HEK293 (cell line): ENCODE results near the gene UBXN11.
"Not testable (repeated sequence)": the region's sequence is repeated elsewhere in the genome, so short reads cannot be mapped to it uniquely, and the experiment has no call there.

Experiments
- CTCF ChIA-PET: fragments of 350-600 bp; formaldehyde crosslinking; extraction: SDS; loops from one replicate; lab custom pipeline; 2021; ENCODE audit warnings: antibody characterized with exemption; lab: Yijun Ruan, JAX
- POLR2A ChIA-PET: fragments of 300-600 bp; formaldehyde crosslinking; extraction: SDS; loops from one replicate; lab custom pipeline; 2020; ENCODE audit warnings: antibody characterized with exemption, inconsistent platforms; lab: Yijun Ruan, JAX
- H3K27ac ChIP-seq: fragments of 200-500 bp; sonication (Bioruptor generic); 2 replicates; pipeline ENCODE4 v1.5.1; 2014; ENCODE audit warnings: low read depth, low read length, control low read depth, inconsistent platforms; ENCODE audit errors: extremely low read depth
- H3K36me3 ChIP-seq, 2 experiments: fragments of 200-500 bp in 1 of 2; sonication (Bioruptor generic) in 1 of 2; 1 replicate in 1 of 2; 2 replicates in 1 of 2; pipeline ENCODE4 v1.5.1; 2014 to 2017; ENCODE audit warnings: inconsistent platforms in 2 of 2, low read length in 2 of 2; ENCODE audit not compliant: control insufficient read depth in 2 of 2, insufficient read depth in 1 of 2
- H3K4me1 ChIP-seq: fragments of 200-500 bp; sonication (Bioruptor generic); 2 replicates; pipeline ENCODE4 v1.5.1; 2014; ENCODE audit warnings: mild to moderate bottlenecking, low read length, inconsistent platforms; ENCODE audit not compliant: control insufficient read depth, insufficient read depth
- H3K4me3 ChIP-seq: 2 replicates; pipeline ENCODE4 v1.5.1; 2011; ENCODE audit warnings: low read depth, mild to moderate bottlenecking, control low read depth, low read length, moderate library complexity
- H3K9me3 ChIP-seq: fragments of 200-500 bp; sonication (Bioruptor generic); 2 replicates; pipeline ENCODE4 v1.5.1; 2014; ENCODE audit warnings: low read depth, low read length, inconsistent platforms; ENCODE audit not compliant: control insufficient read depth, insufficient read depth
- PRDM1 ChIP-seq: fragments of 450-650 bp; formaldehyde crosslinking; IDR thresholded peaks from 2 replicates; pipeline ENCODE4; 2016; ENCODE audit warnings: missing biosample characterization, missing genetic modification characterization
- SCRT2 ChIP-seq: fragments of 450-650 bp; formaldehyde crosslinking; IDR thresholded peaks from 2 replicates; pipeline ENCODE4 v1.5.1; 2016; ENCODE audit warnings: missing biosample characterization, missing genetic modification characterization
- WT1 ChIP-seq: fragments of 450-650 bp; formaldehyde crosslinking; IDR thresholded peaks from 2 replicates; pipeline ENCODE4 v1.5.1; 2016; ENCODE audit warnings: missing biosample characterization, missing genetic modification characterization
- ZBTB48 ChIP-seq: fragments of 450-650 bp; formaldehyde crosslinking; IDR thresholded peaks from 2 replicates; pipeline ENCODE4 v1.5.1; 2016; ENCODE audit warnings: missing biosample characterization, missing genetic modification characterization
- ZFP69B ChIP-seq: fragments of 450-650 bp; formaldehyde crosslinking; IDR thresholded peaks from 2 replicates; pipeline ENCODE4 v1.5.1; 2016; ENCODE audit warnings: missing biosample characterization, missing genetic modification characterization
- ZNF335 ChIP-seq: fragments of 450-650 bp; formaldehyde crosslinking; conservative IDR thresholded peaks from 2 replicates; pipeline ENCODE4 v1.5.1; 2016; ENCODE audit warnings: missing biosample characterization, missing genetic modification characterization
- ZNF416 ChIP-seq: fragments of 450-650 bp; formaldehyde crosslinking; IDR thresholded peaks from 2 replicates; pipeline ENCODE4 v1.5.1; 2016; ENCODE audit warnings: missing biosample characterization, missing genetic modification characterization
- ZNF529 ChIP-seq: fragments of 450-650 bp; formaldehyde crosslinking; IDR thresholded peaks from 2 replicates; pipeline ENCODE4 v1.5.1; 2017; ENCODE audit warnings: missing genetic modification characterization, missing biosample characterization; ENCODE audit not compliant: insufficient replicate concordance
- ZNF549 ChIP-seq: fragments of 450-650 bp; IDR thresholded peaks from 2 replicates; pipeline ENCODE4 v1.5.1; 2018; ENCODE audit warnings: missing biosample characterization, missing genetic modification characterization, mild to moderate bottlenecking, inconsistent platforms, moderate library complexity
- ZNF600 ChIP-seq: fragments of 450-650 bp; formaldehyde crosslinking; IDR thresholded peaks from 2 replicates; pipeline ENCODE4 v1.5.1; 2016; ENCODE audit warnings: missing biosample characterization, missing genetic modification characterization
- ZNF629 ChIP-seq: fragments of 450-650 bp; formaldehyde crosslinking; IDR thresholded peaks from 2 replicates; pipeline ENCODE4 v1.5.1; 2017; ENCODE audit warnings: missing biosample characterization, missing genetic modification characterization
- ZNF660 ChIP-seq: fragments of 450-650 bp; IDR thresholded peaks from 2 replicates; pipeline ENCODE4 v1.5.1; 2018; ENCODE audit warnings: missing biosample characterization, mild to moderate bottlenecking, missing genetic modification characterization
- TF ChIP-seq, protein P1 (sequence below): fragments of 450-650 bp; formaldehyde crosslinking; IDR thresholded peaks from 2 replicates; pipeline ENCODE4 v1.5.1; 2016; ENCODE audit warnings: missing biosample characterization, missing genetic modification characterization
- TF ChIP-seq, protein P2 (sequence below): fragments of 450-650 bp; formaldehyde crosslinking; IDR thresholded peaks from 2 replicates; pipeline ENCODE4 v1.5.1; 2016; ENCODE audit warnings: missing biosample characterization, missing genetic modification characterization
- TF ChIP-seq, protein P3 (sequence below): fragments of 450-650 bp; formaldehyde crosslinking; conservative IDR thresholded peaks from 2 replicates; pipeline ENCODE4 v1.5.1; 2016; ENCODE audit warnings: low read depth, missing biosample characterization, missing genetic modification characterization

Gene UBXN11

DNA sequence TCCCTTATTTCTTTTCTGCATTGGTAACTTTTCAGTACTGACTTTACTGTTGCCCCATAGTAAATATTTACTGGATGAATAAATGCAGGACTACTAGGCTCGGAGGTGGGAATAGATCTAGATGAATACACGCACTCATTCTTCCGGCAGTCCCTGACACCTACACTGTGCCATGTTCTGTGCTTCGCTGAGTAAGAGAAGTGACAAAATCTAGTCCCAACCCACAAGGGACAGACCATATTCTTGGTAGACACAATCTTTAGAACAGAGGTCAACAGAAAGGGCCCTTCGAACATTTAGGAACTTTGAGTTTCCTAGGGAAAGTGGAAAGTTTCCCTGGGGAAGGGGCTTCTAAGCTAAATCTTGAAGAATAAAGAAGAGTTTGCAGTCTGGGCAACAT is 8.1 kb upstream of the UBXN11 start (continued):
- TF ChIP-seq, protein P1, sequence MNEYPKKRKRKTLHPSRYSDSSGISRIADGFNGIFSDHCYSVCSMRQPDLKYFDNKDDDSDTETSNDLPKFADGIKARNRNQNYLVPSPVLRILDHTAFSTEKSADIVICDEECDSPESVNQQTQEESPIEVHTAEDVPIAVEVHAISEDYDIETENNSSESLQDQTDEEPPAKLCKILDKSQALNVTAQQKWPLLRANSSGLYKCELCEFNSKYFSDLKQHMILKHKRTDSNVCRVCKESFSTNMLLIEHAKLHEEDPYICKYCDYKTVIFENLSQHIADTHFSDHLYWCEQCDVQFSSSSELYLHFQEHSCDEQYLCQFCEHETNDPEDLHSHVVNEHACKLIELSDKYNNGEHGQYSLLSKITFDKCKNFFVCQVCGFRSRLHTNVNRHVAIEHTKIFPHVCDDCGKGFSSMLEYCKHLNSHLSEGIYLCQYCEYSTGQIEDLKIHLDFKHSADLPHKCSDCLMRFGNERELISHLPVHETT: no peak
- no peak for TF ChIP-seq ZNF529 (tag by site-specific recombination)
- TF ChIP-seq ZNF549 (tag by site-specific recombination): no peak
- TF ChIP-seq WT1 (tag by site-specific recombination): no peak
- TF ChIP-seq PRDM1 (tag by site-specific recombination): no peak

DNA sequence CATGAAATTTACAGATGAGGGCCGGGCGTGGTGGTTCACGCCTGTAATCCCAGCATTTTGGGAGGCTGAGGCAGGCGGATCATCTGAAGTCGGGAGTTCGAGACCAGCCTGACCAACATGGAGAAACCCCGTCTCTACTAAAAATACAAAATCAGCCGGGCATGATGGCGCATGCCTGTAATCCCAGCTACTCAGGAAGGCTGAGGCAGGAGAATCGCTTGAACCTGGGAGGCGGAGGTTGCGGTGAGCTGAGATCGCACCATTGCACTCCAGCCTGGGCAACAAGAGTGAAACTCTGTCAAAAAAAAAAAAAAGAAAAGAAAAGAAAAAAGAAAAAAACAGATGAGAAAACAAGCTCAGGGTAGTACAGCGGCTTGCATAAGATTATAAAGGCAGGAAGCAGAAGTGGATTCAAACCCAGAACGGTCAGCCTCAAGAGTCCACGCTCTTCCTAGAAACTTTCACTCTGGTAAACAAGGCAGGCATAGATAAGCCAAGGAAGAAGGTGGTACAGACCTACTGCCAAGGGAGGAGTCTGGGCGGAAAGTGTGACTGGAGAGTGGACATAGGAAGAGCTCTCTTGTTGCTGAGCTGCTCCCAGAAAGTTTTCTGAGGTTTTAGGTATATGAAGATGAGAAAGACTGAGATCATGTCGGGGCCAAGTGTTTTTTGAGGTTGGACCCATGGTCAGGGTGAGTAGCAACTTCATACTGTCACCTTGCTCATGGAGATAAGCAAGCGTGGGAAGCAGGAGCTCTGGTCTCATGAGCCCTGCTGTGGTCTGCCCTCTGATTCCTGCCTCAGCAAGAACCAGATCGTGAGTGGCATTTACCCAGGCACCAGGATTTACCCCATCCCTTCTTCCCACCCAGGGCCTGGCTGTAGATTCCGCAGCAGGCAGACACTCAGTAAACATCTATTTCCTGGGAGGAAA is 1.8 kb upstream of the UBXN11 start:
- H3K4me1 ChIP-seq, H3K27ac ChIP-seq, H3K4me3 ChIP-seq, H3K36me3 ChIP-seq, H3K9me3 ChIP-seq: not testable (repeated sequence)
- ChIA-PET CTCF (interaction anchor here (0.6 to 6.7 kb wide), 11 partner anchors 12 to 557 kb away, joined by 3 to 39 read pairs (median 4); partner anchors contain the start of gene PAQR7), POLR2A (interaction anchor here (0.9 to 1.4 kb wide), 2 partner anchors 14 to 164 kb away, joined by 3 read pairs; partner anchors contain the start of gene HMGN2)
- 0 out of 2 replicates have a peak, but pooled peaks have one; percentile 13 for TF ChIP-seq ZNF600
- TF ChIP-seq, protein P2, sequence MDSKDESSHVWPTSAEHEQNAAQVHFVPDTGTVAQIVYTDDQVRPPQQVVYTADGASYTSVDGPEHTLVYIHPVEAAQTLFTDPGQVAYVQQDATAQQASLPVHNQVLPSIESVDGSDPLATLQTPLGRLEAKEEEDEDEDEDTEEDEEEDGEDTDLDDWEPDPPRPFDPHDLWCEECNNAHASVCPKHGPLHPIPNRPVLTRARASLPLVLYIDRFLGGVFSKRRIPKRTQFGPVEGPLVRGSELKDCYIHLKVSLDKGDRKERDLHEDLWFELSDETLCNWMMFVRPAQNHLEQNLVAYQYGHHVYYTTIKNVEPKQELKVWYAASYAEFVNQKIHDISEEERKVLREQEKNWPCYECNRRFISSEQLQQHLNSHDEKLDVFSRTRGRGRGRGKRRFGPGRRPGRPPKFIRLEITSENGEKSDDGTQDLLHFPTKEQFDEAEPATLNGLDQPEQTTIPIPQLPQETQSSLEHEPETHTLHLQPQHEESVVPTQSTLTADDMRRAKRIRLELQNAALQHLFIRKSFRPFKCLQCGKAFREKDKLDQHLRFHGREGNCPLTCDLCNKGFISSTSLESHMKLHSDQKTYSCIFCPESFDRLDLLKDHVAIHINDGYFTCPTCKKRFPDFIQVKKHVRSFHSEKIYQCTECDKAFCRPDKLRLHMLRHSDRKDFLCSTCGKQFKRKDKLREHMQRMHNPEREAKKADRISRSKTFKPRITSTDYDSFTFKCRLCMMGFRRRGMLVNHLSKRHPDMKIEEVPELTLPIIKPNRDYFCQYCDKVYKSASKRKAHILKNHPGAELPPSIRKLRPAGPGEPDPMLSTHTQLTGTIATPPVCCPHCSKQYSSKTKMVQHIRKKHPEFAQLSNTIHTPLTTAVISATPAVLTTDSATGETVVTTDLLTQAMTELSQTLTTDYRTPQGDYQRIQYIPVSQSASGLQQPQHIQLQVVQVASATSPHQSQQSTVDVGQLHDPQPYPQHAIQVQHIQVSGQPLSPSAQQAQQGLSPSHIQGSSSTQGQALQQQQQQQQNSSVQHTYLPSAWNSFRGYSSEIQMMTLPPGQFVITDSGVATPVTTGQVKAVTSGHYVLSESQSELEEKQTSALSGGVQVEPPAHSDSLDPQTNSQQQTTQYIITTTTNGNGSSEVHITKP (tag by site-specific recombination): 0 out of 2 replicates have a peak, but pooled peaks have one; percentile 22

DNA sequence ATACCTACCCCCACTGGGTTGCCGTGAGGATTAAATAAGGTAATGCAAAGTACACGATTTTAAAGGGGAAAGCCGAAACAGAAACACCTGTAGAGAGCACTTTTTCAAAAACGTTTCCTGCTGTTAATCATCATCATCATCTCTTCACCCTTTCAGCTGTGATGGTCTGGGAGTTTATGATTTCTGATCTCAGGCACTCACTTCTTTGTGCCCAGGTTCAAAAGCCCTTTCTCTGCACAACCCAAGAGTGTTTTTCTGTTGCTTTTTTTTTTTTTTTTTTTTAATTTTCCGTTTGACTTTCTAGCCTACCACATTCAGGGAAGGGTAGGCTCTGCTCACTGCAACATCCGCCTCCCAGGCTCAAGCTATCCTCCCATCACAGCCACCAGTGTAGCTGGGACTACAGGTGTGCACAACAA is 936 bp upstream of the UBXN11 start:
- ChIA-PET CTCF (interaction anchor here (0.6 to 6.7 kb wide), 7 partner anchors 13 to 307 kb away, joined by 3 to 39 read pairs (median 5); no protein-coding TSS in a partner anchor), POLR2A (interaction anchor here (0.7 to 1.4 kb wide), 3 partner anchors 14 to 124 kb away, joined by 3 to 5 read pairs (median 3); partner anchors contain the start of gene DHDDS)

DNA sequence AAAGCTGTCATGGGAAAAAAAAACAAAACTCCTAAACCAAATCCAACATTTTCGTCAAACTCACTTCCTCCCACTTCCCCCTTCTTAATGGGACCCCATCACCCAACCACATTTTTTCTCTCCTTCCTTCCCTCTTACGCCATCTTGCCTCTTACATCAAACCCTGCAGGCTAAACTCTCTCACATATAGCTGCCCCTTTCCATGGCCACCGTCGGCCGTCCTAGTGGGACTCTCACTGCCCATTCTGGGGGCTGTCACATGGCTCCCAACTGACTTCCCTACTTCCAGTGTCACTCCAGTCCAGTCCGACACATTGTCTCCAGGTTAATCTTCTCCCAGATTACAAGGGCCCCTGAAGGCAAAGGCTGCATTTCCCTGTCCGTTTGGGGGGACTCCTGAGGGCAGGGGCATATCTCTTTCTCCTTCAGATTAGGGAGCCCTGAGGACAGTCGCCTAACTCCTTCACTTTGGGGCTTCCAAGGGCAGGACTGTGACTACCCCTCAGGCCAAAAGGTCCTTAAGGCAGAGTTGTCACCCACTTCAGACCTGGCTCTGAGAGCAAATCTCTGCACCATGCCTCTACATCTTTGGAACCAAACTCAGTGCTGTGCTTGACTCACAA is 658 bp downstream of the UBXN11 start:
- no peak overlapping the region for H3K27ac ChIP-seq
- ChIA-PET POLR2A (no interaction called here), CTCF (interaction anchor here (0.6 to 6.7 kb wide), 4 partner anchors 21 to 774 kb away, joined by 3 to 39 read pairs (median 6); partner anchors contain the start of gene SH3BGRL3)
- no peaks in the 10 kb centered on the region for H3K9me3 ChIP-seq
- H3K36me3 ChIP-seq: peaks cover 0 to 3% of the 10 kb centered on the region in 2 experiments; a peak in 1 of 3 replicates
- peak overlapping the region; percentile 94 for H3K4me3 ChIP-seq
- no peaks in the 10 kb centered on the region for H3K4me1 ChIP-seq
- TF ChIP-seq ZBTB48 (no peak), ZNF335 (peak; percentile 75), ZNF660 (tag by site-specific recombination) (no peak), ZFP69B (tag by site-specific recombination) (no peak), ZNF416 (tag by site-specific recombination) (no peak)
- TF ChIP-seq, protein P3, sequence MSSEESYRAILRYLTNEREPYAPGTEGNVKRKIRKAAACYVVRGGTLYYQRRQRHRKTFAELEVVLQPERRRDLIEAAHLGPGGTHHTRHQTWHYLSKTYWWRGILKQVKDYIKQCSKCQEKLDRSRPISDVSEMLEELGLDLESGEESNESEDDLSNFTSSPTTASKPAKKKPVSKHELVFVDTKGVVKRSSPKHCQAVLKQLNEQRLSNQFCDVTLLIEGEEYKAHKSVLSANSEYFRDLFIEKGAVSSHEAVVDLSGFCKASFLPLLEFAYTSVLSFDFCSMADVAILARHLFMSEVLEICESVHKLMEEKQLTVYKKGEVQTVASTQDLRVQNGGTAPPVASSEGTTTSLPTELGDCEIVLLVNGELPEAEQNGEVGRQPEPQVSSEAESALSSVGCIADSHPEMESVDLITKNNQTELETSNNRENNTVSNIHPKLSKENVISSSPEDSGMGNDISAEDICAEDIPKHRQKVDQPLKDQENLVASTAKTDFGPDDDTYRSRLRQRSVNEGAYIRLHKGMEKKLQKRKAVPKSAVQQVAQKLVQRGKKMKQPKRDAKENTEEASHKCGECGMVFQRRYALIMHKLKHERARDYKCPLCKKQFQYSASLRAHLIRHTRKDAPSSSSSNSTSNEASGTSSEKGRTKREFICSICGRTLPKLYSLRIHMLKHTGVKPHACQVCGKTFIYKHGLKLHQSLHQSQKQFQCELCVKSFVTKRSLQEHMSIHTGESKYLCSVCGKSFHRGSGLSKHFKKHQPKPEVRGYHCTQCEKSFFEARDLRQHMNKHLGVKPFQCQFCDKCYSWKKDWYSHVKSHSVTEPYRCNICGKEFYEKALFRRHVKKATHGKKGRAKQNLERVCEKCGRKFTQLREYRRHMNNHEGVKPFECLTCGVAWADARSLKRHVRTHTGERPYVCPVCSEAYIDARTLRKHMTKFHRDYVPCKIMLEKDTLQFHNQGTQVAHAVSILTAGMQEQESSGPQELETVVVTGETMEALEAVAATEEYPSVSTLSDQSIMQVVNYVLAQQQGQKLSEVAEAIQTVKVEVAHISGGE (tag by site-specific recombination): no peak

More for the DNA sequence above, 936 bp upstream of the UBXN11 start:
- Histone ChIP-seq H3K36me3 (no peaks in the 10 kb centered on the region), H3K27ac (no peak overlapping the region), H3K4me3 (no peak overlapping the region), H3K4me1 (no peaks in the 10 kb centered on the region), H3K9me3 (no peaks in the 10 kb centered on the region)
- no peak for TF ChIP-seq ZNF629 (tag by site-specific recombination)
- TF ChIP-seq SCRT2 (tag by site-specific recombination): peak; percentile 81
